Mucosa of stomach (tissue), 1 donor: Measurements from ENCODE around the gene R3HDM2.
"Not testable (repeated sequence)": the region's sequence is repeated elsewhere in the genome, so short reads cannot be mapped to it uniquely, and the experiment has no call there.

Experiments
- H3K27me3 ChIP-seq: one replicate; pipeline ENCODE4 v1.7.0; 2013; ENCODE audit warnings: mild to moderate bottlenecking, low read length; ENCODE audit not compliant: control insufficient read depth, insufficient read depth
- H3K36me3 ChIP-seq: one replicate; pipeline ENCODE4 v1.7.0; 2013; ENCODE audit warnings: low read length; ENCODE audit not compliant: control insufficient read depth, insufficient read depth
- H3K4me1 ChIP-seq: one replicate; pipeline ENCODE4 v1.7.0; 2013; ENCODE audit warnings: mild to moderate bottlenecking, low read length; ENCODE audit not compliant: control insufficient read depth, insufficient read depth
- H3K4me3 ChIP-seq: one replicate; pipeline ENCODE4 v1.7.0; 2013; ENCODE audit warnings: low read length
- H3K9ac ChIP-seq: one replicate; pipeline ENCODE4 v1.7.0; 2013; ENCODE audit warnings: mild to moderate bottlenecking, low read length, moderate library complexity
- H3K9me3 ChIP-seq: one replicate; pipeline ENCODE4 v1.7.0; 2013; ENCODE audit warnings: mild to moderate bottlenecking, low read length, moderate library complexity; ENCODE audit not compliant: control insufficient read depth
- donor health status: Pancreatic carcinoma.

The R3HDM2 gene

GRCh38 chr12:57401165-57401564, 29.7 kb downstream of the R3HDM2 start:
- Histone ChIP-seq H3K4me1 (no peaks in the 10 kb centered on the region), H3K9ac (no peak overlapping the region), H3K4me3 (no peak overlapping the region), H3K9me3 (no peaks in the 10 kb centered on the region), H3K27me3 (no peaks in the 10 kb centered on the region), H3K36me3 (no peaks in the 10 kb centered on the region)

GRCh38 chr12:57399718-57400463, 31.0 kb downstream of the R3HDM2 start:
- not testable (repeated sequence) for H3K4me3 ChIP-seq, H3K27me3 ChIP-seq, H3K4me1 ChIP-seq, H3K9me3 ChIP-seq, H3K36me3 ChIP-seq, H3K9ac ChIP-seq

GRCh38 chr12:57397441-57397840, 33.4 kb downstream of the R3HDM2 start:
- no peak overlapping the region for H3K9ac ChIP-seq
- no peaks in the 10 kb centered on the region for H3K9me3 ChIP-seq
- H3K4me3 ChIP-seq = no peak overlapping the region
- no peaks in the 10 kb centered on the region for H3K36me3 ChIP-seq
- no peaks in the 10 kb centered on the region for H3K27me3 ChIP-seq
- H3K4me1 ChIP-seq = no peaks in the 10 kb centered on the region

- no peaks in the 10 kb centered on the region for H3K27me3 ChIP-seq
- H3K4me1 ChIP-seq = no peaks in the 10 kb centered on the region
- no peaks in the 10 kb centered on the region for H3K36me3 ChIP-seq
- H3K4me3 ChIP-seq = no peak overlapping the region
- H3K9me3 ChIP-seq = no peaks in the 10 kb centered on the region
- H3K9ac ChIP-seq = no peak overlapping the region
These were observed 35.7 kb downstream of the R3HDM2 start for GRCh38 chr12:57395121-57395520.

GRCh38 chr12:57390174-57390573, 40.7 kb downstream of the R3HDM2 start:
- Histone ChIP-seq H3K9me3 (no peaks in the 10 kb centered on the region), H3K27me3 (no peaks in the 10 kb centered on the region), H3K4me3 (no peak overlapping the region), H3K4me1 (no peaks in the 10 kb centered on the region), H3K9ac (no peak overlapping the region), H3K36me3 (no peaks in the 10 kb centered on the region)

- no peak overlapping the region for H3K9ac ChIP-seq
- no peaks in the 10 kb centered on the region for H3K9me3 ChIP-seq
- no peak overlapping the region for H3K4me3 ChIP-seq
- no peaks in the 10 kb centered on the region for H3K27me3 ChIP-seq
- H3K36me3 ChIP-seq = no peaks in the 10 kb centered on the region
- no peaks in the 10 kb centered on the region for H3K4me1 ChIP-seq
These were observed 41.8 kb downstream of the R3HDM2 start for GRCh38 chr12:57389033-57389432.

GRCh38 chr12:57388425-57388824, 42.4 kb downstream of the R3HDM2 start:
- H3K4me3 ChIP-seq = no peak overlapping the region
- no peaks in the 10 kb centered on the region for H3K4me1 ChIP-seq
- no peaks in the 10 kb centered on the region for H3K9me3 ChIP-seq
- H3K36me3 ChIP-seq = no peaks in the 10 kb centered on the region
- H3K27me3 ChIP-seq = no peaks in the 10 kb centered on the region
- no peak overlapping the region for H3K9ac ChIP-seq

GRCh38 chr12:57386187-57386720, 44.6 kb downstream of the R3HDM2 start:
- H3K4me3 ChIP-seq = no peak overlapping the region
- no peaks in the 10 kb centered on the region for H3K27me3 ChIP-seq
- H3K9ac ChIP-seq = no peak overlapping the region
- no peaks in the 10 kb centered on the region for H3K4me1 ChIP-seq
- no peaks in the 10 kb centered on the region for H3K36me3 ChIP-seq
- no peaks in the 10 kb centered on the region for H3K9me3 ChIP-seq

- no peaks in the 10 kb centered on the region for H3K36me3 ChIP-seq
- H3K9me3 ChIP-seq = no peaks in the 10 kb centered on the region
- H3K9ac ChIP-seq = no peak overlapping the region
- no peaks in the 10 kb centered on the region for H3K27me3 ChIP-seq
- H3K4me3 ChIP-seq = no peak overlapping the region
- H3K4me1 ChIP-seq = no peaks in the 10 kb centered on the region
These were observed 45.3 kb downstream of the R3HDM2 start for GRCh38 chr12:57385586-57385985.

GRCh38 chr12:57384478-57384877, 46.4 kb downstream of the R3HDM2 start:
- Histone ChIP-seq H3K9me3 (no peaks in the 10 kb centered on the region), H3K27me3 (no peaks in the 10 kb centered on the region), H3K4me3 (no peak overlapping the region), H3K4me1 (no peaks in the 10 kb centered on the region), H3K36me3 (no peaks in the 10 kb centered on the region), H3K9ac (no peak overlapping the region)

GRCh38 chr12:57381693-57382220, 49.1 kb downstream of the R3HDM2 start:
- H3K27me3 ChIP-seq = no peaks in the 10 kb centered on the region
- H3K9ac ChIP-seq = no peak overlapping the region
- H3K4me1 ChIP-seq = no peaks in the 10 kb centered on the region
- H3K9me3 ChIP-seq = no peaks in the 10 kb centered on the region
- no peak overlapping the region for H3K4me3 ChIP-seq
- H3K36me3 ChIP-seq = no peaks in the 10 kb centered on the region

- H3K27me3 ChIP-seq = no peaks in the 10 kb centered on the region
- H3K9ac ChIP-seq = no peak overlapping the region
- H3K9me3 ChIP-seq = no peaks in the 10 kb centered on the region
- no peaks in the 10 kb centered on the region for H3K4me1 ChIP-seq
- no peak overlapping the region for H3K4me3 ChIP-seq
- no peaks in the 10 kb centered on the region for H3K36me3 ChIP-seq
These were observed 50.5 kb downstream of the R3HDM2 start for GRCh38 chr12:57380300-57380699.
